Activated T-cell treated with anti-CD3 and anti-CD28 coated beads for 4 hours (primary cell): Measurements from ENCODE around the gene ZMPSTE24.
"Not testable (repeated sequence)": the region's sequence is repeated elsewhere in the genome, so short reads cannot be mapped to it uniquely, and the experiment has no call there.

Source experiments
- DNase-seq: peaks from one replicate; pipeline ENCODE4 v3.0.0-alpha.2; 2020

Gene ZMPSTE24

GRCh38 chr1:40332695-40333094, 74.7 kb downstream of the ZMPSTE24 start:
- no peak for DNase-seq

GRCh38 chr1:40337443-40337842, 79.4 kb downstream of the ZMPSTE24 start:
- DNase-seq, result no peak

- peak; percentile 87 for DNase-seq
Measured at GRCh38 chr1:40338745-40339419, 80.8 kb downstream of the ZMPSTE24 start.

- no peak for DNase-seq
Measured at GRCh38 chr1:40339420-40340323, 81.6 kb downstream of the ZMPSTE24 start.

GRCh38 chr1:40341491-40342380, 83.7 kb downstream of the ZMPSTE24 start:
- DNase-seq, result no peak

- not testable (repeated sequence) for DNase-seq
Measured at GRCh38 chr1:40342381-40342717, 84.3 kb downstream of the ZMPSTE24 start.
